Keratinocyte (primary cell): ENCODE data around the gene C17orf75. TPM values are rescaled to one million over a fixed set of nuclear protein-coding genes. Genes with fewer than 3 reads are reported as not detected.

Experiments
- DNase-seq: peaks from one replicate; pipeline ENCODE4 v3.0.0-alpha.2; 2011; ENCODE audit warnings: low read depth, missing footprints, low spot score
- FAIRE-seq: peaks from 2 replicates; lab custom pipeline; 2011; peaks lifted over from hg19 to GRCh38; lab: Jason Lieb, UNC
- H2AFZ ChIP-seq: 2 replicates; pipeline ENCODE4 v1.6.0; 2012; ENCODE audit warnings: low read length, control low read depth, inconsistent platforms; ENCODE audit not compliant: control insufficient read depth
- H3K27ac ChIP-seq: 2 replicates; pipeline ENCODE4 v1.5.1; 2011; ENCODE audit warnings: low read length; ENCODE audit not compliant: control insufficient read depth, insufficient read depth
- H3K27me3 ChIP-seq: 3 replicates; pipeline ENCODE4 v1.6.0; 2011; ENCODE audit warnings: low read length; ENCODE audit not compliant: control insufficient read depth, insufficient read depth; ENCODE audit errors: extremely low read depth
- H3K36me3 ChIP-seq, 2 experiments: 2 replicates in 1 of 2; 3 replicates in 1 of 2; pipeline ENCODE4 v1.5.1; 2011; ENCODE audit warnings: low read length in 2 of 2, mild to moderate bottlenecking in 1 of 2; ENCODE audit not compliant: control insufficient read depth in 2 of 2, insufficient read depth in 2 of 2; ENCODE audit errors: extremely low read depth in 1 of 2
- H3K4me1 ChIP-seq: 3 replicates; pipeline ENCODE4 v1.5.1; 2011; ENCODE audit warnings: low read length; ENCODE audit not compliant: control insufficient read depth, insufficient read depth; ENCODE audit errors: extremely low read depth
- H3K4me2 ChIP-seq: 3 replicates; pipeline ENCODE4 v1.6.0; 2011; ENCODE audit warnings: low read depth, low read length; ENCODE audit not compliant: control insufficient read depth, insufficient read depth; ENCODE audit errors: extremely low read depth
- H3K4me3 ChIP-seq, 3 experiments: fragments of 200-600 bp in 1 of 3; sonication (generic) in 1 of 3; 2 replicates in 2 of 3; 3 replicates in 1 of 3; pipeline ENCODE4 v1.5.1; 2011 to 2016; ENCODE audit warnings: low read length in 3 of 3, mild to moderate bottlenecking in 3 of 3, control low read depth in 2 of 3, inconsistent platforms in 1 of 3, low read depth in 1 of 3, mixed read lengths in 1 of 3, mixed run types in 1 of 3, moderate library complexity in 1 of 3; ENCODE audit not compliant: control insufficient read depth in 2 of 3, insufficient read depth in 2 of 3; ENCODE audit errors: extremely low read depth in 1 of 3
- H3K79me2 ChIP-seq: 2 replicates; pipeline ENCODE4 v1.6.0; 2012; ENCODE audit warnings: low read length; ENCODE audit not compliant: control insufficient read depth, insufficient read depth
- H3K9ac ChIP-seq: 3 replicates; pipeline ENCODE4 v1.6.0; 2011; ENCODE audit warnings: low read length; ENCODE audit not compliant: control insufficient read depth, insufficient read depth; ENCODE audit errors: extremely low read depth
- H3K9me1 ChIP-seq: 3 replicates; pipeline ENCODE4 v1.6.0; 2011; ENCODE audit warnings: low read length; ENCODE audit not compliant: control insufficient read depth, insufficient read depth; ENCODE audit errors: extremely low read depth
- H3K9me3 ChIP-seq: 2 replicates; pipeline ENCODE4 v1.5.1; 2012; ENCODE audit warnings: low read depth, low read length; ENCODE audit not compliant: control insufficient read depth
- H4K20me1 ChIP-seq: 3 replicates; pipeline ENCODE4 v1.6.0; 2011; ENCODE audit warnings: low read length; ENCODE audit not compliant: control insufficient read depth, insufficient read depth; ENCODE audit errors: extremely low read depth
- CTCF ChIP-seq, 3 experiments: IDR thresholded peaks in 1 of 3; conservative IDR thresholded peaks in 1 of 3; optimal IDR thresholded peaks in 1 of 3; 2 replicates in 2 of 3; 3 replicates in 1 of 3; pipeline versions ENCODE3 to v1.5.1; 2011; ENCODE audit warnings: low read length in 3 of 3, mild to moderate bottlenecking in 3 of 3, moderate library complexity in 2 of 3, control low read depth in 1 of 3, inconsistent platforms in 1 of 3; ENCODE audit not compliant: insufficient read depth in 2 of 3; ENCODE audit errors: extremely low read depth in 1 of 3
- EZH2 ChIP-seq: IDR thresholded peaks from one replicate; pipeline ENCODE4 v1.6.1; 2012; ENCODE audit warnings: inconsistent platforms, mild to moderate bottlenecking, low read length, moderate library complexity
- dilution Hi-C: fragments of 300-500 bp; cut with MboI; formaldehyde crosslinking; loops from one replicate; pipeline ENCODE4 v1.7.0; 2020; ENCODE audit warnings: low sequenced_read_pairs; ENCODE audit not compliant: extremely low pct_ligation_motif_present
- polyA plus RNA-seq, 5 experiments: library from polyadenylated mRNA; depleted of rRNA in 3 of 5; stranded (reverse) in 3 of 5; stranded (forward) in 1 of 5; unstranded in 1 of 5; fragments of >200 nt; gene quantifications; 1 replicate in 1 of 5; 2 replicates in 3 of 5; 3 replicates in 1 of 5; pipeline versions ENCODE4 v1.2.1 to v1.2.3, GENCODE V29; 2011 to 2012; ENCODE audit warnings: missing spikeins in 2 of 5, low read depth in 1 of 5, low replicate concordance in 1 of 5

Gene C17orf75
- polyA plus RNA-seq, 1 donor (not counting 4 experiments of a cell fraction or from before 2014, with no cell fraction given) = 18.7 TPM

- Histone ChIP-seq H3K9me1 (no peaks in the 10 kb centered on the region), H3K4me1 (no peaks in the 10 kb centered on the region), H3K79me2 (no peaks in the 10 kb centered on the region), H3K36me3 (no peaks in the 10 kb centered on the region), H4K20me1 (no peaks in the 10 kb centered on the region), H3K4me2 (no peak overlapping the region), H3K9ac (no peak overlapping the region), H3K27ac (no peak overlapping the region), H3K27me3 (peaks cover 13% of the 10 kb centered on the region), H3K9me3 (no peaks in the 10 kb centered on the region), H2AFZ (no peak overlapping the region), H3K4me3 (no peak overlapping the region)
- dilution Hi-C loops = no loop called here
- no peak for DNase-seq
- TF ChIP-seq EZH2 = no peak
- no peak for TF ChIP-seq CTCF (optimal IDR thresholded peaks at IDR 0.05 in 1 of 3, IDR thresholded peaks at IDR 0.05 in 1 of 3, conservative IDR thresholded peaks at IDR 0.05 in 1 of 3; ENCODE audit: extremely low read depth in 1 of 3, insufficient read depth in 2 of 3, low read length in 3 of 3)
- FAIRE-seq = no peak
Measured at GRCh38 chr17:32279891-32280716, 61.9 kb downstream of the C17orf75 start.

DNA sequence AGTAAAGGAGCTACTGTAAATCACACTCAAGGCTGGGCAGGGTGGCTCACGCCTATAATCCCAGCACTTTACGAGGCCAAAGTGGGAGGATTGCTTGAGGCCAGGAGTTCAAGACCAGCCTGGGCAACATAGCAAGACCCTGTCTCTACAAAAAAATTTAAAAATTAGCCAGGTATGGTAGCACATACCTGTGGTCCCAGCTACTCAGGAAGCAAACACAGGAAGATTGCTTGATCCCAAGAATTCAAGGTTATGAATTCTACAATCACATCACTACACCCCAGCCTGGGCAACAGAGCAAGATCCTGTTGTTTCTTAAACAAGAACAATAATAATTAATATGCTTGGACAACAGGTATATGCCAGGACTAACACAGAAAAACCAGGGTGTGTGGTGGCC lies 63.2 kb downstream of the C17orf75 start:
- dilution Hi-C loops = no loop called here
- H3K27ac ChIP-seq = no peak overlapping the region

More for the DNA sequence above, 63.2 kb downstream of the C17orf75 start:
- Histone ChIP-seq H3K4me2 (no peak overlapping the region), H2AFZ (no peak overlapping the region), H3K9me1 (no peaks in the 10 kb centered on the region), H3K4me3 (no peak overlapping the region), H3K79me2 (no peaks in the 10 kb centered on the region), H3K9ac (no peak overlapping the region), H4K20me1 (no peaks in the 10 kb centered on the region), H3K27me3 (peaks cover 4% of the 10 kb centered on the region), H3K4me1 (no peaks in the 10 kb centered on the region), H3K9me3 (no peaks in the 10 kb centered on the region), H3K36me3 (no peaks in the 10 kb centered on the region)
- TF ChIP-seq EZH2 (no peak), CTCF (optimal IDR thresholded peaks at IDR 0.05 in 1 of 3, IDR thresholded peaks at IDR 0.05 in 1 of 3, conservative IDR thresholded peaks at IDR 0.05 in 1 of 3; ENCODE audit: extremely low read depth in 1 of 3, insufficient read depth in 2 of 3, low read length in 3 of 3) (no peak)
- DNase-seq (no peak), FAIRE-seq (no peak)

Other genes with a start within 250 kb of the C17orf75 start
- 19.6 to 50.4 TPM (median 34.5 TPM) in 3 replicates for gene RHOT1, start 199.7 kb downstream of the C17orf75 start, polyA plus RNA-seq
- not detected in 3 replicates for gene RHBDL3, start 76.3 kb downstream of the C17orf75 start, polyA plus RNA-seq
- gene ZNF207, start 8.0 kb upstream of the C17orf75 start, polyA plus RNA-seq = 158 to 232 TPM (median 172 TPM) in 3 replicates
- 85.5 to 121 TPM (median 103 TPM) in 3 replicates for gene PSMD11, start 102.3 kb upstream of the C17orf75 start, polyA plus RNA-seq
- 2.4 to 4.9 TPM (median 2.9 TPM) in 3 replicates for gene CDK5R1, start 144.8 kb upstream of the C17orf75 start, polyA plus RNA-seq